GM12878 (cell line): ENCODE data around the gene BORCS5. TPM values are rescaled to one million over a fixed set of nuclear protein-coding genes. Genes with fewer than 3 reads are reported as not detected.

Experiments
- ATAC-seq: fragments of 200-7000 bp; cut with Tn5 transposase; 3 replicates; pipeline ENCODE4 v1.9.1; 2020; ENCODE audit warnings: mild to moderate bottlenecking, moderate library complexity
- BruUV-seq: library from RNA; stranded (reverse); fragments of 400-500 nt; replicated peaks from 2 replicates; lab custom pipeline; 2021; lab: Mats Ljungman, UMichigan
- CTCF ChIA-PET: fragments of 300-600 bp; sonication (Branson Sonifier 250); formaldehyde crosslinking; extraction: SDS; loops from one replicate; lab custom pipeline; 2021; ENCODE audit warnings: inconsistent platforms; lab: Yijun Ruan, JAX
- POLR2A ChIA-PET: fragments of 350-600 bp; formaldehyde crosslinking; extraction: SDS; loops from one replicate; lab custom pipeline; 2021; ENCODE audit warnings: inconsistent platforms; lab: Charles Lee
- RAD21 ChIA-PET: fragments of 300-600 bp; sonication (Branson Sonifier 250); formaldehyde crosslinking; loops from one replicate; lab custom pipeline; 2023; ENCODE audit warnings: antibody characterized with exemption; ENCODE audit not compliant: unreplicated experiment; lab: Charles Lee
- SMC1A ChIA-PET: fragments of 300-600 bp; sonication (Branson Sonifier 250); formaldehyde crosslinking; loops from one replicate; lab custom pipeline; 2023; ENCODE audit not compliant: unreplicated experiment, uncharacterized antibody; lab: Charles Lee
- DNase-seq: peaks from one replicate; pipeline ENCODE4 v3.0.0-alpha.2; 2011; ENCODE audit warnings: low read depth, low spot score
- FAIRE-seq: peaks from 3 replicates; lab custom pipeline; 2011; peaks lifted over from hg19 to GRCh38; lab: Jason Lieb, UNC
- H2AFZ ChIP-seq: 2 replicates; pipeline ENCODE4 v1.6.0; 2011; ENCODE audit warnings: low read depth, low read length, control low read depth; ENCODE audit not compliant: control insufficient read depth
- H3K27ac ChIP-seq: 2 replicates; pipeline ENCODE4 v1.5.1; 2011; ENCODE audit warnings: control low read depth; ENCODE audit not compliant: control insufficient read depth, insufficient read depth
- H3K27me3 ChIP-seq, 2 experiments: replicated peaks in 1 of 2; 2 replicates each; pipeline versions ENCODE4 v1.6.0 to v1.6.1; 2011; ENCODE audit warnings: low read length in 1 of 2; ENCODE audit not compliant: control insufficient read depth in 2 of 2, insufficient read depth in 2 of 2
- H3K36me3 ChIP-seq, 2 experiments: 2 replicates each; pipeline ENCODE4 v1.5.1; 2011; ENCODE audit warnings: low read length in 1 of 2; ENCODE audit not compliant: control insufficient read depth in 2 of 2, insufficient read depth in 2 of 2
- H3K4me1 ChIP-seq: 2 replicates; pipeline ENCODE4 v1.6.1; 2011; ENCODE audit warnings: mild to moderate bottlenecking, low read length, moderate library complexity, mixed read lengths; ENCODE audit not compliant: control insufficient read depth, insufficient read depth
- H3K4me2 ChIP-seq: 2 replicates; pipeline ENCODE4 v1.6.0; 2011; ENCODE audit warnings: control low read depth; ENCODE audit not compliant: control insufficient read depth, insufficient read depth
- H3K4me3 ChIP-seq: fragments of 200-600 bp; sonication (generic); 2 replicates; pipeline ENCODE4 v1.5.1; 2016
- H3K79me2 ChIP-seq: 2 replicates; pipeline ENCODE4 v1.6.0; 2011; ENCODE audit warnings: low read length; ENCODE audit not compliant: control insufficient read depth, insufficient read depth
- H3K9ac ChIP-seq: 2 replicates; pipeline ENCODE4 v1.8.0; 2011; ENCODE audit warnings: low read length, control low read depth, mixed read lengths; ENCODE audit not compliant: control insufficient read depth, insufficient read depth
- H3K9me3 ChIP-seq: replicated peaks from 3 replicates; pipeline ENCODE4 v1.5.1; 2011; ENCODE audit warnings: mild to moderate bottlenecking, low read length; ENCODE audit not compliant: control insufficient read depth, insufficient read depth
- H4K20me1 ChIP-seq: 2 replicates; pipeline ENCODE4 v1.6.0; 2011; ENCODE audit not compliant: control insufficient read depth, insufficient read depth
- GATAD2B ChIP-seq: fragments of 450-650 bp; conservative IDR thresholded peaks from 2 replicates; pipeline ENCODE4 v1.6.1; 2017; ENCODE audit warnings: low read depth, mild to moderate bottlenecking, moderate library complexity
- HDAC6 ChIP-seq: fragments of 200-600 bp; sonication (generic); IDR thresholded peaks from one replicate; pipeline ENCODE4 v1.8.0; 2017; ENCODE audit warnings: antibody characterized with exemption; ENCODE audit not compliant: unreplicated experiment
- JUNB ChIP-seq: IDR thresholded peaks from 2 replicates; pipeline ENCODE4 v1.6.1; 2016; ENCODE audit warnings: antibody characterized with exemption, mild to moderate bottlenecking
- PAX8 ChIP-seq: fragments of 450-650 bp; IDR thresholded peaks from 2 replicates; pipeline ENCODE4 v1.6.1; 2017; ENCODE audit warnings: mild to moderate bottlenecking, moderate library complexity
- POLR2A ChIP-seq: IDR thresholded peaks from 2 replicates; pipeline ENCODE4 v1.6.1; 2011; ENCODE audit warnings: low read depth, mild to moderate bottlenecking, low read length
- RCOR1 ChIP-seq: conservative IDR thresholded peaks from 2 replicates; pipeline ENCODE4 v1.6.1; 2012; ENCODE audit warnings: low read depth, low read length, improper control_type of control experiment
- SMC3 ChIP-seq: IDR thresholded peaks from 2 replicates; pipeline ENCODE4 v1.6.1; 2011; ENCODE audit warnings: low read length, improper control_type of control experiment, borderline replicate concordance
- SPI1 ChIP-seq: IDR thresholded peaks from 2 replicates; pipeline ENCODE4 v1.6.1; 2011; ENCODE audit warnings: low read depth, mild to moderate bottlenecking, low read length, moderate library complexity, borderline replicate concordance; ENCODE audit not compliant: insufficient read depth
- WGBS: methylation state at CpG from one replicate; pipeline ENCODE4 v1.1.6; 2016; ENCODE audit warnings: low lambda C conversion rate; ENCODE audit not compliant: insufficient replicate concordance, insufficient coverage; ENCODE audit errors: missing lambda C conversion rate; 5-methylcytosine and 5-hydroxymethylcytosine counted together
- in situ Hi-C: fragments of 300-500 bp; cut with MboI; formaldehyde crosslinking; loops from 9 replicates; pipeline ENCODE4 v1.14.3; 2018; ENCODE audit warnings: mixed read lengths
- intact Hi-C: fragments of 100-400 bp; cut with micrococcal nuclease; formaldehyde crosslinking; loops from one replicate; pipeline ENCODE4 v1.14.2; 2022; ENCODE audit not compliant: unreplicated experiment
- polyA plus RNA-seq, 11 experiments: library from polyadenylated mRNA; depleted of rRNA in 4 of 11; unstranded in 6 of 11; stranded (reverse) in 5 of 11; fragments of >200 nt; fragmentation: Nextera tagmentation in 4 of 11; fragmentation: Illumina TruSeq in 1 of 11; extraction: Ambion mirVana in 4 of 11; extraction: Trizol in 1 of 11; gene quantifications; 1 replicate in 1 of 11; 2 replicates in 10 of 11; pipeline versions ENCODE4 v1.2.1 to v1.2.3, GENCODE V29; 2011 to 2016; ENCODE audit warnings: inconsistent platforms in 2 of 11, missing spikeins in 2 of 11, low read depth in 1 of 11
- total RNA-seq, 4 experiments: library from RNA; depleted of rRNA in 3 of 4; stranded (reverse); fragments of >200 nt in 3 of 4; fragmentation: Illumina TruSeq in 1 of 4; extraction: Trizol in 1 of 4; gene quantifications; 2 replicates each; pipeline versions ENCODE4 v1.2.1 to v1.2.3, GENCODE V29; 2013 to 2021
- TF ChIP-seq, protein P1 (sequence below): fragments of 450-650 bp; IDR thresholded peaks from 2 replicates; pipeline ENCODE4 v1.6.1; 2017; ENCODE audit warnings: mild to moderate bottlenecking, moderate library complexity

BORCS5 gene
- total and polyA plus RNA-seq, 10 of the 15 experiments (the other 5 are each of a cell fraction or from before 2014, with no cell fraction given) = 1.4 to 39.7 (median 16.1) TPM

DNA sequence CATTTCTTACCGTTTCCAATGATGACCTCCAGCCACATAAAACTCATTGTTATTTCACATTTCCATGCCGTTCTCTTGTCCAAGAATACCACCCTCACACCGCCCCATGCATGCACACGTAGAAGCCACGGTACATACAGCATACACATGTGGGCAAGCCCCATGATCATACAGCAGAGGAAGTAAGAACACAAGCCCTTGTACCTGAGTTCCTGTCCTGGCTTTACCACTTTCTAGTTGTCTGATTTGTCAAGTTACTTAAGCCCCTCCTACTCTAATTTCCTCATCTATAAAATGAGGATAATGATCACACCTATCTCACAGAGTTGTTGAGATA, 145.9 kb downstream of the BORCS5 start:
- Histone ChIP-seq H3K27me3 (no peaks in the 10 kb centered on the region), H4K20me1 (no peaks in the 10 kb centered on the region), H3K4me2 (peak overlapping the region; percentile 54; the same call in 1 of the 2 replicates), H3K9ac (no peak overlapping the region), H3K4me3 (no peak overlapping the region), H3K9me3 (no peaks in the 10 kb centered on the region; the same call in 2 of the 3 replicates), H2AFZ (no peak overlapping the region; the same call in 1 of the 2 replicates), H3K27ac (peak overlapping the region; percentile 78)
- BruUV-seq = no TSS peak
- ChIA-PET SMC1A (interaction anchor here (0.8 to 5.6 kb wide), 21 partner anchors 11 to 234 kb away, joined by 3 to 98 read pairs (median 6); partner anchors contain the start of gene DUSP16), CTCF (interaction anchor here (0.9 to 5.3 kb wide), 14 partner anchors 14 to 153 kb away, joined by 3 to 72 read pairs (median 5); partner anchors contain the start of genes BORCS5 and DUSP16), POLR2A (interaction anchor here (0.6 to 6.0 kb wide), 12 partner anchors 16 to 710 kb away, joined by 3 to 51 read pairs (median 5); no protein-coding TSS in a partner anchor), RAD21 (interaction anchor here (0.8 to 5.6 kb wide), 16 partner anchors 16 to 234 kb away, joined by 3 to 56 read pairs (median 8); partner anchors contain the start of gene BORCS5)
- FAIRE-seq (no peak), ATAC-seq (peak; percentile 44), DNase-seq (no peak)
- intact Hi-C loops = loop anchor here (5.0 kb wide), 1 partner anchor 120 kb away; no protein-coding TSS in a partner anchor
- TF ChIP-seq JUNB (no peak), GATAD2B (0 out of 2 replicates have a peak, but pooled peaks have one; percentile 37), RCOR1 (no peak), SMC3 (no peak), HDAC6 (no peak), SPI1 (peak; percentile 42; the same call in 1 of the 2 replicates), POLR2A (no peak), PAX8 (peak; percentile 77; the same call in 1 of the 2 replicates)
- TF ChIP-seq, protein P1, sequence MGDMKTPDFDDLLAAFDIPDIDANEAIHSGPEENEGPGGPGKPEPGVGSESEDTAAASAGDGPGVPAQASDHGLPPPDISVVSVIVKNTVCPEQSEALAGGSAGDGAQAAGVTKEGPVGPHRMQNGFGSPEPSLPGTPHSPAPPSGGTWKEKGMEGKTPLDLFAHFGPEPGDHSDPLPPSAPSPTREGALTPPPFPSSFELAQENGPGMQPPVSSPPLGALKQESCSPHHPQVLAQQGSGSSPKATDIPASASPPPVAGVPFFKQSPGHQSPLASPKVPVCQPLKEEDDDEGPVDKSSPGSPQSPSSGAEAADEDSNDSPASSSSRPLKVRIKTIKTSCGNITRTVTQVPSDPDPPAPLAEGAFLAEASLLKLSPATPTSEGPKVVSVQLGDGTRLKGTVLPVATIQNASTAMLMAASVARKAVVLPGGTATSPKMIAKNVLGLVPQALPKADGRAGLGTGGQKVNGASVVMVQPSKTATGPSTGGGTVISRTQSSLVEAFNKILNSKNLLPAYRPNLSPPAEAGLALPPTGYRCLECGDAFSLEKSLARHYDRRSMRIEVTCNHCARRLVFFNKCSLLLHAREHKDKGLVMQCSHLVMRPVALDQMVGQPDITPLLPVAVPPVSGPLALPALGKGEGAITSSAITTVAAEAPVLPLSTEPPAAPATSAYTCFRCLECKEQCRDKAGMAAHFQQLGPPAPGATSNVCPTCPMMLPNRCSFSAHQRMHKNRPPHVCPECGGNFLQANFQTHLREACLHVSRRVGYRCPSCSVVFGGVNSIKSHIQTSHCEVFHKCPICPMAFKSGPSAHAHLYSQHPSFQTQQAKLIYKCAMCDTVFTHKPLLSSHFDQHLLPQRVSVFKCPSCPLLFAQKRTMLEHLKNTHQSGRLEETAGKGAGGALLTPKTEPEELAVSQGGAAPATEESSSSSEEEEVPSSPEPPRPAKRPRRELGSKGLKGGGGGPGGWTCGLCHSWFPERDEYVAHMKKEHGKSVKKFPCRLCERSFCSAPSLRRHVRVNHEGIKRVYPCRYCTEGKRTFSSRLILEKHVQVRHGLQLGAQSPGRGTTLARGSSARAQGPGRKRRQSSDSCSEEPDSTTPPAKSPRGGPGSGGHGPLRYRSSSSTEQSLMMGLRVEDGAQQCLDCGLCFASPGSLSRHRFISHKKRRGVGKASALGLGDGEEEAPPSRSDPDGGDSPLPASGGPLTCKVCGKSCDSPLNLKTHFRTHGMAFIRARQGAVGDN = 0 out of 2 replicates have a peak, but pooled peaks have one; percentile 43
- TF ChIP-seq, all 136 proteins: peak for 4
- Histone ChIP-seq H3K4me1 (peaks cover 36% of the 10 kb centered on the region), H3K36me3 (peaks cover 0 to 13% of the 10 kb centered on the region in 2 experiments; a peak in 2 of 4 replicates), H3K79me2 (peaks cover 40% of the 10 kb centered on the region)
- in situ Hi-C loops = no loop called here
- 80% methylated on average over 5 of the region's 5 CpGs for WGBS
